IMR-90 (cell line): ENCODE results near the gene PAK4. TPM values are rescaled to one million over a fixed set of nuclear protein-coding genes. Genes with fewer than 3 reads are reported as not detected.

Source experiments
- ATAC-seq: fragments of 200-7000 bp; cut with Tn5 transposase; 2 replicates; pipeline ENCODE4 v1.9.1; 2020; ENCODE audit warnings: low read depth, mild to moderate bottlenecking, moderate library complexity
- BruUV-seq: library from RNA; stranded (reverse); fragments of 400-500 nt; replicated peaks from 2 replicates; lab custom pipeline; 2021; lab: Mats Ljungman, UMichigan
- CTCF ChIA-PET: fragments of 300-600 bp; formaldehyde crosslinking; extraction: SDS; loops from one replicate; lab custom pipeline; 2021; ENCODE audit warnings: antibody characterized with exemption; lab: Yijun Ruan, JAX
- POLR2A ChIA-PET: fragments of 300-600 bp; sonication (Branson Sonifier 250); formaldehyde crosslinking; loops from one replicate; lab custom pipeline; 2022; ENCODE audit warnings: antibody characterized with exemption; ENCODE audit not compliant: unreplicated experiment; lab: Charles Lee
- DNase-seq: peaks from one replicate; pipeline ENCODE4 v3.0.0; 2013
- H2AFZ ChIP-seq: replicated peaks from 2 replicates; pipeline ENCODE3; 2013; ENCODE audit warnings: low read length, mild to moderate bottlenecking; ENCODE audit not compliant: poor library complexity
- H2AK5ac ChIP-seq: 2 replicates; pipeline ENCODE4 v1.6.1; 2013; ENCODE audit warnings: low read depth, low read length, inconsistent platforms
- H2AK9ac ChIP-seq: replicated peaks from 2 replicates; pipeline ENCODE3; 2013; ENCODE audit warnings: mild to moderate bottlenecking, low read depth, low read length, moderate library complexity; ENCODE audit not compliant: poor library complexity
- H2BK120ac ChIP-seq: 2 replicates; pipeline ENCODE4 v1.6.1; 2013; ENCODE audit warnings: low read depth, low read length, inconsistent platforms
- H2BK15ac ChIP-seq: 3 replicates; pipeline ENCODE4 v1.6.1; 2013; ENCODE audit warnings: low read depth, low read length, inconsistent platforms
- H2BK20ac ChIP-seq: 2 replicates; pipeline ENCODE4 v1.6.1; 2013; ENCODE audit warnings: low read depth, mild to moderate bottlenecking, inconsistent platforms, low read length, moderate library complexity
- H2BK5ac ChIP-seq: 2 replicates; pipeline ENCODE4 v1.6.1; 2013; ENCODE audit warnings: mild to moderate bottlenecking, low read depth, low read length, inconsistent platforms; ENCODE audit not compliant: poor library complexity, severe bottlenecking
- H3K14ac ChIP-seq: replicated peaks from 2 replicates; pipeline ENCODE4 v1.6.1; 2013; ENCODE audit warnings: low read depth, low read length, inconsistent platforms
- H3K18ac ChIP-seq: 2 replicates; pipeline ENCODE4 v1.6.1; 2013; ENCODE audit warnings: low read depth, low read length, control low read depth
- H3K23ac ChIP-seq: 2 replicates; pipeline ENCODE4 v1.6.1; 2013; ENCODE audit warnings: low read depth, low read length, inconsistent platforms
- H3K27ac ChIP-seq: 2 replicates; pipeline ENCODE4 v1.5.1; 2013; ENCODE audit warnings: mild to moderate bottlenecking, control low read depth, low read length; ENCODE audit not compliant: insufficient read depth
- H3K27me3 ChIP-seq: 2 replicates; pipeline ENCODE4 v1.6.1; 2013; ENCODE audit warnings: low read length; ENCODE audit not compliant: control insufficient read depth, insufficient read depth
- H3K36me3 ChIP-seq: 2 replicates; pipeline ENCODE4 v1.6.1; 2013; ENCODE audit warnings: low read length, mixed read lengths; ENCODE audit not compliant: control insufficient read depth, insufficient read depth
- H3K4ac ChIP-seq: 2 replicates; pipeline ENCODE4 v1.6.1; 2013; ENCODE audit warnings: low read depth, low read length, inconsistent platforms
- H3K4me1 ChIP-seq: 2 replicates; pipeline ENCODE4 v1.6.1; 2013; ENCODE audit warnings: low read length, mixed read lengths; ENCODE audit not compliant: control insufficient read depth, insufficient read depth
- H3K4me2 ChIP-seq: 2 replicates; pipeline ENCODE4 v1.6.1; 2013; ENCODE audit warnings: low read depth, mild to moderate bottlenecking, control low read depth, low read length, moderate library complexity
- H3K4me3 ChIP-seq: 2 replicates; pipeline ENCODE4 v1.5.1; 2013; ENCODE audit warnings: low read depth, mild to moderate bottlenecking, control low read depth, low read length, moderate library complexity; ENCODE audit not compliant: insufficient read depth
- H3K56ac ChIP-seq: 2 replicates; pipeline ENCODE4 v1.6.1; 2013; ENCODE audit warnings: low read length, inconsistent platforms; ENCODE audit not compliant: insufficient read depth; ENCODE audit errors: extremely low read depth
- H3K79me1 ChIP-seq, 2 experiments: 2 replicates each; pipeline ENCODE4 v1.6.1; 2013; ENCODE audit warnings: low read length in 2 of 2, inconsistent platforms in 1 of 2, low read depth in 1 of 2
- H3K9ac ChIP-seq: 2 replicates; pipeline ENCODE4 v1.6.1; 2013; ENCODE audit warnings: low read depth, low read length, control low read depth
- H3K9me1 ChIP-seq: 2 replicates; pipeline ENCODE4 v1.6.1; 2013; ENCODE audit warnings: low read length, inconsistent platforms; ENCODE audit not compliant: insufficient read depth
- H3K9me3 ChIP-seq: 2 replicates; pipeline ENCODE4 v1.6.1; 2013; ENCODE audit warnings: low read length; ENCODE audit not compliant: control insufficient read depth, insufficient read depth
- H4K20me1 ChIP-seq: 2 replicates; pipeline ENCODE4 v1.6.1; 2013; ENCODE audit warnings: low read length, inconsistent platforms; ENCODE audit not compliant: insufficient read depth
- H4K5ac ChIP-seq: 2 replicates; pipeline ENCODE4 v1.6.1; 2013; ENCODE audit warnings: mild to moderate bottlenecking, low read depth, low read length, control low read depth
- H4K8ac ChIP-seq, 2 experiments: 2 replicates each; pipeline ENCODE4 v1.6.1; 2013; ENCODE audit warnings: low read depth in 2 of 2, low read length in 2 of 2, control low read depth in 1 of 2, inconsistent platforms in 1 of 2
- H4K91ac ChIP-seq: 2 replicates; pipeline ENCODE4 v1.6.1; 2013; ENCODE audit warnings: low read depth, low read length, inconsistent platforms; ENCODE audit not compliant: insufficient read depth
- BHLHE40 ChIP-seq: fragments of 150-350 bp; IDR thresholded peaks from 2 replicates; pipeline ENCODE4 v1.6.1; 2016; ENCODE audit warnings: mild to moderate bottlenecking, low read depth, low read length
- CEBPB ChIP-seq: IDR thresholded peaks from 2 replicates; pipeline ENCODE4 v1.6.1; 2012; ENCODE audit warnings: low read depth, low read length, improper control_type of control experiment
- CHD1 ChIP-seq: IDR thresholded peaks from 2 replicates; pipeline ENCODE4 v1.6.1; 2012; ENCODE audit warnings: low read depth, low read length, improper control_type of control experiment
- CTCF ChIP-seq: conservative IDR thresholded peaks from 2 replicates; pipeline ENCODE4 v1.5.1; 2012; ENCODE audit warnings: mild to moderate bottlenecking, low read depth, low read length, improper control_type of control experiment
- FOS ChIP-seq: fragments of 150-350 bp; IDR thresholded peaks from 2 replicates; pipeline ENCODE4 v1.6.1; 2016; ENCODE audit warnings: low read depth, low read length
- MAFK ChIP-seq: IDR thresholded peaks from 2 replicates; pipeline ENCODE4 v1.6.1; 2012; ENCODE audit warnings: low read depth, low read length, improper control_type of control experiment
- MAZ ChIP-seq: IDR thresholded peaks from 2 replicates; pipeline ENCODE4 v1.6.1; 2012; ENCODE audit warnings: low read depth, mild to moderate bottlenecking, low read length, improper control_type of control experiment, moderate library complexity, borderline replicate concordance
- MXI1 ChIP-seq: IDR thresholded peaks from 2 replicates; pipeline ENCODE4 v1.6.1; 2012; ENCODE audit warnings: low read depth, mild to moderate bottlenecking, low read length, moderate library complexity, borderline replicate concordance
- NFE2L2 ChIP-seq: fragments of 150-350 bp; IDR thresholded peaks from 2 replicates; pipeline ENCODE4 v1.6.1; 2016; ENCODE audit warnings: low read depth, mild to moderate bottlenecking, low read length
- POLR2A ChIP-seq: IDR thresholded peaks from 2 replicates; pipeline ENCODE4 v1.6.1; 2012; ENCODE audit warnings: mild to moderate bottlenecking, low read depth, low read length
- RAD21 ChIP-seq: IDR thresholded peaks from 2 replicates; pipeline ENCODE4 v1.6.1; 2012; ENCODE audit warnings: low read length, improper control_type of control experiment
- RCOR1 ChIP-seq: IDR thresholded peaks from 2 replicates; pipeline ENCODE4 v1.6.1; 2012; ENCODE audit warnings: mild to moderate bottlenecking, low read length, improper control_type of control experiment; ENCODE audit not compliant: insufficient replicate concordance
- RFX5 ChIP-seq: IDR thresholded peaks from 2 replicates; pipeline ENCODE4 v1.8.0; 2012; ENCODE audit warnings: low read depth, mild to moderate bottlenecking, low read length, moderate library complexity
- SMC3 ChIP-seq: fragments of 150-350 bp; IDR thresholded peaks from 2 replicates; pipeline ENCODE4 v1.6.1; 2016; ENCODE audit warnings: low read depth, mild to moderate bottlenecking, antibody characterized with exemption, low read length, moderate library complexity
- USF2 ChIP-seq: fragments of 150-350 bp; IDR thresholded peaks from 2 replicates; pipeline ENCODE4 v1.6.1; 2017; ENCODE audit warnings: mild to moderate bottlenecking, antibody characterized with exemption, low read length, low read depth
- WGBS, 2 experiments: methylation state at CpG; one replicate each; pipeline versions ENCODE4 v1.1.5 to v1.1.7; 2013; ENCODE audit warnings: missing lambda C conversion rate in 2 of 2; ENCODE audit not compliant: insufficient read length in 1 of 2; ENCODE audit errors: extremely low coverage in 2 of 2; 5-methylcytosine and 5-hydroxymethylcytosine counted together
- dilution Hi-C: fragments of 300-500 bp; cut with HindIII; formaldehyde crosslinking; loops from one replicate; pipeline ENCODE4 v1.14.3; 2018; ENCODE audit warnings: low sequenced_read_pairs; ENCODE audit not compliant: unreplicated experiment
- in situ Hi-C: fragments of 300-500 bp; cut with MboI; formaldehyde crosslinking; loops from 3 replicates; pipeline ENCODE4 v1.14.3; 2019; ENCODE audit warnings: low sequenced_read_pairs, inconsistent platforms, mixed read lengths
- intact Hi-C: fragments of 100-400 bp; cut with micrococcal nuclease; formaldehyde crosslinking; loops from 2 replicates; pipeline ENCODE4 v1.10.0; 2022
- polyA plus RNA-seq, 3 experiments: library from polyadenylated mRNA; depleted of rRNA; stranded (reverse); fragments of >200 nt; gene quantifications; 2 replicates each; pipeline ENCODE4 v1.2.3, GENCODE V29; 2012; ENCODE audit warnings: low replicate concordance in 1 of 3
- total RNA-seq: library from RNA; depleted of rRNA; stranded (reverse); fragments of >200 nt; gene quantifications from 2 replicates; pipeline ENCODE4 v1.2.3, GENCODE V29; 2012
- TF ChIP-seq, protein P1 (sequence below): fragments of 150-350 bp; IDR thresholded peaks from 2 replicates; pipeline ENCODE4 v1.6.1; 2016; ENCODE audit warnings: low read depth, mild to moderate bottlenecking, low read length, moderate library complexity, borderline replicate concordance

Gene PAK4
- total and polyA plus RNA-seq, 2 of the 4 experiments (the other 2 are of a cell fraction): 2.0 to 27.2 TPM

- H3K23ac ChIP-seq: no peak overlapping the region
- no peaks in the 10 kb centered on the region for H3K9me3 ChIP-seq
- H3K4ac ChIP-seq: no peak overlapping the region
- peaks cover 29% of the 10 kb centered on the region for H3K9me1 ChIP-seq
- H3K27me3 ChIP-seq: no peaks in the 10 kb centered on the region
- no peak overlapping the region for H4K91ac ChIP-seq
- H3K4me2 ChIP-seq: no peak overlapping the region
- ChIA-PET POLR2A (no interaction called here), CTCF (interaction anchor here (1.1 kb wide), 1 partner anchor 32 kb away, joined by 3 read pairs; no protein-coding TSS in a partner anchor)
- intact Hi-C loops (no loop called here), in situ Hi-C loops (no loop called here), dilution Hi-C loops (no loop called here)
- no peak overlapping the region for H3K18ac ChIP-seq
- no peak overlapping the region for H2BK120ac ChIP-seq
- no peak overlapping the region for H2AK5ac ChIP-seq
- no peak overlapping the region for H2BK20ac ChIP-seq
- no peak overlapping the region for H4K8ac ChIP-seq
- H3K9ac ChIP-seq: no peak overlapping the region
- H3K4me3 ChIP-seq: no peak overlapping the region
- no peak overlapping the region for H4K5ac ChIP-seq
- no peaks in the 10 kb centered on the region for H3K36me3 ChIP-seq
- H3K79me1 ChIP-seq: peaks cover 45 to 77% of the 10 kb centered on the region in 2 experiments
- BruUV-seq: no TSS peak
- TF ChIP-seq RCOR1 (no peak), NFE2L2 (no peak), SMC3 (no peak), FOS (no peak), MAFK (no peak), POLR2A (no peak), MXI1 (no peak), CHD1 (no peak), CTCF (no peak), BHLHE40 (no peak), USF2 (no peak), MAZ (no peak), CEBPB (no peak), RAD21 (no peak), RFX5 (no peak)
- TF ChIP-seq, protein P1, sequence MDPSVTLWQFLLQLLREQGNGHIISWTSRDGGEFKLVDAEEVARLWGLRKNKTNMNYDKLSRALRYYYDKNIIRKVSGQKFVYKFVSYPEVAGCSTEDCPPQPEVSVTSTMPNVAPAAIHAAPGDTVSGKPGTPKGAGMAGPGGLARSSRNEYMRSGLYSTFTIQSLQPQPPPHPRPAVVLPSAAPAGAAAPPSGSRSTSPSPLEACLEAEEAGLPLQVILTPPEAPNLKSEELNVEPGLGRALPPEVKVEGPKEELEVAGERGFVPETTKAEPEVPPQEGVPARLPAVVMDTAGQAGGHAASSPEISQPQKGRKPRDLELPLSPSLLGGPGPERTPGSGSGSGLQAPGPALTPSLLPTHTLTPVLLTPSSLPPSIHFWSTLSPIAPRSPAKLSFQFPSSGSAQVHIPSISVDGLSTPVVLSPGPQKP: no peak
- no peak overlapping the region for H2AFZ ChIP-seq
- no peak overlapping the region for H2BK5ac ChIP-seq
- no peak for DNase-seq
- peaks cover 22% of the 10 kb centered on the region for H3K4me1 ChIP-seq
- H3K27ac ChIP-seq: no peak overlapping the region
- WGBS, 2 experiments: 91% methylated on average over 12 of the region's 13 CpGs; no CpG with 5 or more reads in 1 of the 2 experiments
- H2AK9ac ChIP-seq: no peak overlapping the region
- no peak overlapping the region for H3K14ac ChIP-seq
- H3K56ac ChIP-seq: no peak overlapping the region
- peaks cover 45% of the 10 kb centered on the region for H4K20me1 ChIP-seq
- ATAC-seq: no peak
- H2BK15ac ChIP-seq: no peak overlapping the region
Measured at GRCh38 chr19:39154100-39154628, 28.6 kb downstream of the PAK4 start.
